NK-92 (cell line): ENCODE data around the gene GATD1.

Source experiments
- DNase-seq: peaks from one replicate; lab custom pipeline; 2025; ENCODE audit not compliant: unreplicated experiment; lab: John Stamatoyannopoulos, UW

Gene GATD1

DNA sequence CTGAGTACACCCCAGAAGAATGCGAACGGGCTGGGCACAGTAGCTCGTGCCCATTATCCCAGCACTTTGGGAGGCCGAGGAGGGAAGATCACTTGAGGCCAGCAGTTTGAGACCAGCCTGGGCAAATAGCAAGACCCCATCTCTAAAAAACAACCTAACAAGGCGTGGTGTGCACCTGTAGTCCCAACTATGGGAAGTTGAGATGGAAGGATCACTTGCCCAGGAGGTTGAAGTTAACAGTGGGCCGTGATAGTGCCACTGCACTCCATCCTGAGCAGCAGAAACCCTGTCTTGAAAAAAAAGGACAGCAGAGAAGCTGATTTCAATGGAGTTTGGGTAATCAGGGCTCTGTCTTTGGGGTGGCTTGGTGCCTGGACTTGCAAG lies 35.8 kb upstream of the GATD1 start:
- DNase-seq = no peak

GRCh38 chr11:812390-812789 lies 35.1 kb upstream of the GATD1 start:
- DNase-seq = no peak

DNA sequence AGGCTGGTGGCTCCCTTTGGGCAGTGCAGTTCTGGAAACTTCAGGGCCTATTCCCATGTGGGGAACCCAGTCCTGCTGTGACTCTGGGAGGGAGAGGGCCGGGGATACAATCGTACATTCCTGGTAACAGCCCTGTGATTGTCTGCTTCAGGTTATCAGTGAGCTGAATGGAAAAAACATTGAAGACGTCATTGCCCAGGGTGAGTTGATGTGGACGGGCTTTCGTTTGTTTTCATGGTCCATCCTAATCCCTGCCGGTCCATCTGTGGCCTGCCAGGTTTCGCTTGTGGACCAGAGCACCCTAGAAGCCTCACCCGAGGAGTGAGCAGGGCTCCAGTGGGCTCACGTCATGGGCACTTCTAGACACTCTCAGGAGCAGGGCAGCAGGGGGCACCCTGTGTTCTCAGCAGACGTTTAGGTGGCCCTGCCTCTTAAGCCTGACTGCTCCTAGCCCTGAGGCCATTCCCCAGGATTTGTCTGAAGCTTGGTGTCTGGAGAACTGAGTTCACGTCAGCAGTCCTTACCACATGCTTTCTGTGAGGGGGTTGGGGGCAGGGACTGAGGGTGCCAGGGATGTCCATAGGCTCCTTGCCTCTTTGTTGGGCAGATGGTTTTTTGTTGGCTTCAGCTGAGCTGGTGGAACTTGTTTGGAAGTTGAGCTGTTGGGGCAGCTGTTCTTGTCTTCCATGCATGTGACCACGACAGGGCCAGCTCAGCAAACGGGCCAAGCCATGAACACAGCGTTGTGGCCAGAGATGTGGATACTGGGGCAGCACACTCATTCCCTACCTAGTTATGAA lies 34.4 kb upstream of the GATD1 start:
- DNase-seq = no peak

DNA sequence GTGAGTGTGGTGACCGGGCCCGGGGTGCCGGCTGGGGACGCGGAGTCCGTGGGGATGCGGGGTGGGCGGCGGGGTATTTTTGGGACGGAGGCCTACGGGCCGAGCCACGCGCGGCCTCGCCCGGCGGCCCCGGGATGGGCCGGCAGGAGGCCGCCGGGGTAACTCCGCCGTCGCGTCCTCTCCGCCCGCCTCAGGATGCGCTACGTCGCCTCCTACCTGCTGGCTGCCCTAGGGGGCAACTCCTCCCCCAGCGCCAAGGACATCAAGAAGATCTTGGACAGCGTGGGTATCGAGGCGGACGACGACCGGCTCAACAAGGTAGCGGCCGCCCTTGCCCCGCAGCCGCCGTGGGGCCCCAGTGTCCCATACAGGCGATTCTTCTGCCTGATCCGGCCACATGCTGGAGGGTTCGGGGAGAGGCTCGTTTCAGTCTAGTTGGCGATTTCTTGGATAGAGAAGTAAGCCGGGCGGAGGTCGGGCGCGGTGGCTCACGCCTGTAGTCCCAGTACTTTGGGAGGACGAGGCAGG lies 32.8 kb upstream of the GATD1 start:
- DNase-seq = no peak

DNA sequence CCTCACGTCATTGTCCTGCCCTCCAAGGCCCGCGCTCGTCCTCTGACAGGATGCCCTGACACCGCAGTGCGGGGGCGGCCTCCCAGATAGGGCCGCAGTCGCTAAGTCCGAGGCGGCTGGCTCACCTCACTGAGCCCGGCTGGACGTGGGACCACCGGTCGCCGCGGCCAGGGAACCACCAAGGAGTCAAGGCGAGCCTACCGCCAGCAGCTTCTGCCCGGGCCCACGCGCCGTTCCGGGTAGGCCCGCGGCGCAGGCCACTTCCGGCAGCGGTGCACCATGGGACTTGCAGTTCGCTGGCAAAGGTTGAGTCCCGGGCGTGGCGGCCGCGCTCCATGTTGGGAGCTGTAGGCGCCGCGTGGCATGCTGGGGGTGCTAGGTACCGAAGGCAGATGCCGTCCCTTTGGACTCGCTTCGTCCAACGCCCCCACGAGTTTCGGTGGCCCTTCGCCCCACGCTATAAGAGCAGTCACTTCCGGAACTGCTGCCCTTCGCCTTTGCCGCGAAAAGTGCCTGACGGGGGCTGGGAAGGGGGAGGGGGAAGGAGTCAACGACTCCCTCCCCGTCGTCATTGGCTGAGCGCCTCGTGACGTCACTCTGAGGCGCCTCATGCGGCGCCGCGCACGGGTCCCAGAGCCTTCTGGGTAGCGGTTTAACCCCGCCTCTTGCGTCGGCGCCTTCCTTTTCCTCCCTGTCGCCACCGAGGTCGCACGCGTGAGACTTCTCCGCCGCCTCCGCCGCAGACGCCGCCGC lies 32.2 kb upstream of the GATD1 start, which contains the start of gene RPLP2:
TSS of gene RPLP2 (plus strand) at position 681 of the 753 bp plus-strand sequence. CDS start 268 bp downstream, outside the sequence.
- peak; percentile 81 for DNase-seq

- DNase-seq = no peak
Measured at GRCh38 chr11:808427-809286, 31.4 kb upstream of the GATD1 start.

DNA sequence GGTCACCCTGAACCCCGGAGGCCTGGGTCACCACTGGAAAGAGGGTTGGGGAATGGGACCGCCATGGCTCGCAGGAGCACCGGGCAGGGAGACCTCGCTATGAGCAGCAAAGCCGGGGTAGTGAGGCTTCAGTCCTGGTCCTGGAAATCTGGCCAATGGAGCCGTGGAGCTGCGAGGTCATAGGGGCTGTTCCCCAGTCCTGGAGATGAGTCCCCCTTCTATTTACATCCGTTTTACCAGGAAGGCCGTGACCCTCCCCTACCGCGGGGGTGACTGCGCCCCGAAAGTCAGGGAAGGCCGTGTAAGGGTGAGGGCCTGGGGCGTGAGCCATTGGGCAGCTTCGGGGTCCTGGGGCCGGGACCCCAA lies 27.3 kb upstream of the GATD1 start:
- no peak for DNase-seq

DNA sequence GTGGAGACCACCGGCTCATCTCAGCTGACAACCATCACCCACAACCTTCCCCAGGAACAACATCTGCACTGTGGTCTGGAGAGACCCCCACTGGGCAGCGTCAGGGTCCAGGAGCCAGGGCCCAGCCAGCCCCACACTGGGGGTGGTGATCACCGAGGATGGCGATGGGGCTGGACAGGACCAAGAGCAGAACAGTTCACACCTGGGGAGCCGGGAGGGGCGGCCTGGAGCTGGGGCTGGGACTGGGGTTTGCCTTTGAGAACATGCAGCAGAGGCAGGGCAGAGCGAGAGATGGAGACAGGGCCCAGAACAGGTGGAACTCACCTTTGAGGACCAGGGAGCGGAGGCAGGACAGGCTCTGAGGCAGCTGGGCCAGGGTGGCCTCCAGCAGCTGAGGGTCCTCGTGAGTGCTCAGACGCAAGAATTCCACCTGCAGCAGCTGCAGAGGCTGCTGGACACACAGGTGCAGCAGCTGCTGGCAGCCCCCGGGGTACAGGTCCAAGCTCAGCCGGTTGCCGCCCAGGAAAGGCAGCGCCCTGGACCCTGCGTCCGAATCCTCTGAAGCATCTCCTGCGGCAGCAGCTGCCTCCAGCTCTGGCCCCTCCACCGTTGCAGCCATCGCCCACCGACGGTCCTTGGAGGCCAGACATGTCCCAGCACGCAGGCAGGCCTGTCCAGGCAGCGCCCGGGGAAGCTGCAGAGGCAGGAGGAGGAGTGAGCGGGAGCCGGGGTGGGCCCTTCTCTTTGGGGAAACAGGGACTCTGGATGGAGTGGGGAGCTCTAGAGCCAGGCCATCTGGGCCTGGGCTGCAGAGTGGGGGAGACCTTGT lies 26.7 kb upstream of the GATD1 start:
- no peak for DNase-seq

GRCh38 chr11:803467-803742 lies 26.1 kb upstream of the GATD1 start:
- DNase-seq = no peak

DNA sequence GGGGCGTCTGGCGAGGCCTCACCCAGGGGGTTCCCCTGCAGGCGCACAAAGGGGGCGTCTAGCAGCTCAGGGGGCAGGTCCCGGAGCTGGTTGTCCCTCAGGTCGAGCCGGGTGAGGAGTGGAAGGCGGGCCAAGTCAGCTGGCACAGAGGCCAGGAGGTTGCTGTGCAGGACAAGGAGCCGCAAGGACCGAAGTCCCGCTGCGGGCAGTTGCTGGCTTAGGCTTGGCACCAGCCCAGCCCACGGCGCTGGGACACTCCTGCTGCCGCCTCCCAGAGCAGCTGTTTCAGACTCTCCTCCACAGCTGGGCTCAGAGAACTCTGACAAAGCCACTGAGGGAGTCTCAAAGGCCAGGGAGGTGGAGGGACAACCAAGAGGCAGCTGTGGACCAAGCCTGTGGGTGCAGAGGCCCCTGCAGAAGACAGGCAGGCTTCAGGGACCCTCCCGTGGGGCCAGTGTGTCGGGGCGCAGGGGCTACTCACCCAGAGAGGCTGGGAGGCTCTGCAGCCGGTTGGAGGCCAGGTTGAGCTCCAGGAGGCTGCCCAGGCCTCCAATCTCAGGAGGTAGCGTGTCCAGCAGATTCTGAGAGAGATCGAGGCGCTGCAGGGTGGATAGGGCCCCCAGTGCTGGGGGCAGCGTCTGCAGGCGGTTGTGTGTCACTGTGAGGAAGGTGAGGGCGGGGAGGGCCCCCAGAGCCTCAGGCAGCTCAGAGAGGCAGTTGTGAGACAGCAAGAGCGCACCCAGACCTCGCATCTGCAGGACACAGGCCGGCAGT lies 25.6 kb upstream of the GATD1 start:
- no peak for DNase-seq

DNA sequence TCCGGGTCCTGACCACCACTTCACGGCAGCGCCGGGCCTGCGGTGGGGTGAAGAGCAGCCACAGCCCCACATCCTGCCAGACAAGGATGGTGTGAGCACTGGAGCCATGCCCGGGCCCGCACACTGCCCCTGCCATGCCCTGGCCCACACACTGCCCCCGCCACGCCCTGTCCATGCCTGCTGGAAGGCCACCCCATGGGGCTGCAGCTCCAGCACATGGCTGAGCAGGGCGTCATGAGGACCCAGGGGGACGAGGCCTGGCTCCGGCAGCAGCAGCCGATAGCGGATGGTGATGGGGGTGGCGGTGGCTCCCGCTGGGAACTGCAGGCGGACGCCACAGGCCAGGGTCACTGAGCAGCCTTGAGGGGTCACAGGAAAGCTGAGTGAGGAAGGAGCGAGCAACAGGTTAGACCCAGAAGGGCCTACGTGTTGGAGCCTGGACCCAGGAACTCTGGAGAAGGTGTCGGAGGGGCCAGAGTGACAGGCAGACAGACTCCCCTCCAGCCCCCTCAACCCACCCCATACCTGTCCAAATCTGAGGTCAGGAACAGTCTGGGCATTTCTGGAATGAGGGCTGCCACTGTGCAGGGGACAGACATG lies 24.8 kb upstream of the GATD1 start:
- DNase-seq = no peak

- no peak for DNase-seq
Measured at GRCh38 chr11:801097-801780, 24.0 kb upstream of the GATD1 start.

DNA sequence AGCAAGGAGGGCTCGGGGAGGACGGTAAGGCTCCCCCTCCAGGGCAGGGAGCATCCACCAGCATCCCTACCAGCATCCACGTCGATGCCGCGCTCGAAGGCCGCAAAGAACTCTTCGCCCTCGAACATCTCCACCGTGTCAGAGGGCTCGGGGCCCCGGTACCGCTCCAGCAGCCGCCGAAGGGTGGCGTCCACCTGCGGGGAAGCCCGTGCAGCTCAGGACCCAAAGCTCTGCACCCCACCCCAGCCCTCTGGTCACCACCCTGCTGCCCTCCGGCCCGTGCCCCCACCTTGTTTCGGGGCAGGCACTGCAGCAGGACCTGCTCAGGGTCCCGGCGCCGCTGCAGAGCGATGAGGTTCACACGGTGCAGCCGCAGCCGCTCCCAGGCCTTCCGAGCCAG lies 23.2 kb upstream of the GATD1 start:
- no peak for DNase-seq

- no peak for DNase-seq
Measured at GRCh38 chr11:799641-800316, 22.5 kb upstream of the GATD1 start.

DNA sequence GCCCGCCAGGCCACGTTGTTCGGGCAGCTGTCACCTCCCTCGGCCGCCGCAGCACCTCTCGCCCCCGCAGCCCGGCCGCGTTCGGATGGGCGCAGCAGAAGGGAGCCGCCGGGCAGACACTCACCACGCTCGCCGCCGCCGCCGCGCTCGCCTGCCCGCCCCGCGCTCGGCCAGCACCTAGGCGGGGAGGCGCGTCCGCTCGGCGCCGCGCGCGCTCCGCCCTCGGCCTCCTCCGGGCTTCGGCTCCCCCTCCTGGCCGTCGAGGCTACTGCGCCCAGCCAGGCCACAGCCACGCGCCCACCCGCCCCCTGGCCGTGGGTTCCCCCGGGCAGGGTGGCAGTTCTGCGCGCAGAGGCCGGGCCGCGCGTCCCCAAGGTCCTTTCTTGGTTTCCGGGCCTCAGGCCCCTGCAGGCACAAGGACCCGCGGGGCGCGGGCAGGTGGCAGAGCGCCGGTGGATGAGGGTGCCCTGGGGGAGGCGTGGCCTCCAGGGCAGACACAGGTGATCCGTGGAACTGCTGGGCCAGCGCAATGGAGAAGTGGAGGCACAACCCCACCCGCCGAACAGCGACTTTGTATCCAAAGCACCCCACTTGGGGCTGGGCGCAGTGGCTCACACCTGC lies 20.9 kb upstream of the GATD1 start, which contains the start of gene SLC25A22:
TSS of gene SLC25A22 (minus strand) at position 189 of the 621 bp plus-strand sequence. CDS start 3,275 bp downstream, outside the sequence.
- no peak for DNase-seq

DNA sequence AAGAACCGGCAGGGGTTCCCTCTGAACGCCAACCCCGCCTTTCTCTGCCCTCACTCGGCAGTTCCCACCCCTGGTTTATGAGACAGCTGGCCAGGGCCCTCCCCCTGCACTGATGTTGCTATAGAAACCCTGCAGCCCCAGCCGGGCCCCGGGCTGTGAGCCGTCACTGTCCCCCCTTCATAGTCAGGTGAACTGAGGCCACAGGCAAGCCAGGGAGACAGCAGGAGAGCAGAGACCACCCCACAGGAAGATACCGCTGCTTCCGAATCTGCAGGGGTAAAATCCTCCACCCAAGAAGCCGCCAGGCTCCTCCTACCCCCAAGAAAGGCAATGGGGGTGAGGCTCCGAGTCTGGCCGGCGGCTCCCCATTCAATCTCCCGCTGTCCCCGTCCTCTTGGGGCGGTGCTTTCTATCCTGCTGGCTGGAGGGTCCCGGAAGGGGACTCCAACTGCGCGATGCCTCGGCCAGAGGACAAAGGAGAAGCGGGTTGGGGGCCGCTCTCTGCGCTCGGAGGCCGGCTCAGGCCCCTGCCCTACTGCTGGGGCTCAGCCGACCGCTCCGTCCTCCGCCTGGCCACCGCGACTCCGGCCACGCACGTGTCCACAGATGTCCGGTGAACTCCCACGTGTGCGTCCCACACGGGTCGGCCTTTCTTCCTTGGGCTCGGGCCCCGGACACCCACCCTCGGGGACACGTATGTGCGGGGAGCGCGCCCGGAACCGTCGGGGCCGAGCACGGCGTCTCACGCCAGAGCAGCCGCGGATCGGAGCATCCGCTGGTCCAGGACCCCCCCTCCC lies 20.2 kb upstream of the GATD1 start:
- DNase-seq = no peak
